Head of caudate nucleus (tissue), 42 donors: ENCODE results near the gene IQCE.
"Not testable (repeated sequence)": the region's sequence is repeated elsewhere in the genome, so short reads cannot be mapped to it uniquely, and the experiment has no call there.

Source experiments
- DNase-seq, 42 donors: peaks; one replicate each; pipeline versions ENCODE4 v3.0.0 to v3.0.0-alpha.2; 2020 to 2021; ENCODE audit warnings: mixed read lengths in 7 of 42
- intact Hi-C: fragments of 100-400 bp; cut with DNase I; formaldehyde crosslinking; loops from one replicate; pipeline ENCODE4 v1.15.0; 2022

Gene IQCE

DNA sequence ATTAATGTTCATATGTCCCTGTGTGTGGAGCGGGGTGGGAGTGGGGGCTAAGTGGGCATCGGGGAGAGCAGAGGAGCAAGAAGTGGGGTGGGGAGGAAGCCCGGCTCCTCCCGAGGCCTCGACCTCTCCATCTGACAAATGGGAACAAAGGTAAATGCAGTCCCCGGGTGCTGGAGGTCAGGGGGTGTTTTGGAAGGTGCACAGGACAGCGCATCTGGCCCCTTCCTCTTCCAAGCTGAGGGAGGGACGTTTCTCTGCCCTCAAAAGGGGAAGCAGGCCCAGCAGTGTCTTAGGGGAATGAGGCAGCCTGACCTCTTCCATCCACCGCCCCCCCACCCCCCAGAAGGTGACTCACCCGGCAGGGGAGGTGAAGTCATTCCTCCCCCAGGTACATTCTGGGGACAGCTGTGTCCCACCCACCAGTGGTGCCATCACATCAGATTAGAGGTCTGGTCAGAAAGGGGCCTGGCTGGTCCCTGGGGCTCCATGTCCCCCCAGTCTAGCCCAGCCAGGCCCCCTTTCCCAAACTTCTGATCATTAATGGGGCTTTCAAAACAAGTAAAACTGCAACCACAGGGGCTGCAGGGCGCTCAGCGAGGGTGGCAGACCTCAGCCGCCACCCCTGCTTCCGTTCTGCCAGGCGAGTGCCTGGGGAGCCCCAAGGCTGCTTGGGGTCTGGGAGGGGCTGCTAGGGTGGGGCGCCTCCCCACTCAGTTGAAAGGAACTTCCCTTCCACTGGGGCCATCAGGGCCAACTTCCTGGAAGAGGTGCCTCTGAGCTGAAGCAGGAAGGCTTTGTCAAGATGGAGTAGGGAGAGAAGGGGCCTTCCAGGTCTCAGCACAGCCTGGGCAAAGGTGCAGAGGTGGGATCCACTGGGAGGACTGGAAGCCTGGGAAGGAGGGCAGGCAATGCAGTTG, 28.4 kb upstream of the IQCE start:
- DNase-seq: peak in 3 of 42 donors; percentile 22 to 48 (median 24)

DNA sequence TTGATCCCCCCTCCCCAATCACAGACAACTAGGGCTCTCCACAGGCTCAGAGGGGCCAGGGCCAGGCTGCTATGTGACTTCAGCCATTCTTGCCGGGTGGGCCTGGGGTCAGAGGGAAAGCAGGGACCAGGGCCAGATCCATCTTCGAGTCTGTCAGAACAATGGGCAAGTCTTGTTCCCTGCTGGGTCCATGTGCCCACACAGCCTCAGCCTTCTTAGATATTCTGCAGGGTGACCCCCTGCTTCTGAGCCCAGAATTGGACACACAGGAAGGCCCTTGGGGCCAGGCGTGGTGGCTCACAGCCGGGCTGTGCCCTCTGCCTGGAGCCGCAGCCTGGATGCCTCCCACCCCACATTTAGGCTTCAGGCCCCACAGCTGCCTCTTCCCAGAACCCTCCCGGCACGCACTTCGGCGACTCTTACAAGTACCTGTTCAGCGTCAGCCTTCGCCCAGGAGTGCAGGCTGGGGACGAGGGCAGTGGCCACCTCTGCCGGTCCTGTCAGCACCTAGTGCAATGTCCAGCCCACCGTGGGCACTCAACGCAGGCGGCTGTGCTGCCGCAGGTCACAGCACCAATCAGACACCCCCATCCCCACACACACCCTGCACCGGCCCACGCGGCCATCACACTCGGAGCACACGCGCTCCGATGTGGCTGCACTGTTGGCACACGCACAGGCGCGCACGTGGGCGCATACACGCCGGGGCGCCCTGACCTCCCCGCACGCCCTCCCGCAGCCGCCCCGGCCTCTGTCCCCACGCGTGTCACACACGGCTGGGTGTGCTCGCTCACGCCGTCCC, 27.6 kb upstream of the IQCE start:
- DNase-seq: peak in 3 of 42 donors; percentile 11 to 24 (median 12)

More for the DNA sequence above, 28.4 kb upstream of the IQCE start:
- intact Hi-C loops: no loop called here

DNA sequence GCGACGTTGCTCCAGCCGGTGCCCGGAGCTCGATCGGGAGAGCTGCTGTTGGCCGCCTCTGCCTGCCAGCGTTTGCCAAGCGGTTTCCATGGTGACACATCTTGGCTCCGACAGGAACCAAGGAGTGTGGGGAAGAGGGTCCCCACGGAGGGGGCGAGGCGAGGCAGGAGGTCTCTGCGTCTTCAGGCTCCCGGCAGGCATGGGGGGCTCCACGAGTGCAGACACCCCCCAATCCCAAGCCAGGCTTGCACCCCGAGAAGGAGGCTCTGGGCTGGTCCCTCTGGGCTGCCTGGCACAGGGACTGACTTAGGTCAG, 27.0 kb upstream of the IQCE start:
- peak in 4 of 42 donors; percentile 18 to 56 (median 34) for DNase-seq
- intact Hi-C loops: not testable (repeated sequence)

More for the DNA sequence above, 27.6 kb upstream of the IQCE start:
- intact Hi-C loops: not testable (repeated sequence)

DNA sequence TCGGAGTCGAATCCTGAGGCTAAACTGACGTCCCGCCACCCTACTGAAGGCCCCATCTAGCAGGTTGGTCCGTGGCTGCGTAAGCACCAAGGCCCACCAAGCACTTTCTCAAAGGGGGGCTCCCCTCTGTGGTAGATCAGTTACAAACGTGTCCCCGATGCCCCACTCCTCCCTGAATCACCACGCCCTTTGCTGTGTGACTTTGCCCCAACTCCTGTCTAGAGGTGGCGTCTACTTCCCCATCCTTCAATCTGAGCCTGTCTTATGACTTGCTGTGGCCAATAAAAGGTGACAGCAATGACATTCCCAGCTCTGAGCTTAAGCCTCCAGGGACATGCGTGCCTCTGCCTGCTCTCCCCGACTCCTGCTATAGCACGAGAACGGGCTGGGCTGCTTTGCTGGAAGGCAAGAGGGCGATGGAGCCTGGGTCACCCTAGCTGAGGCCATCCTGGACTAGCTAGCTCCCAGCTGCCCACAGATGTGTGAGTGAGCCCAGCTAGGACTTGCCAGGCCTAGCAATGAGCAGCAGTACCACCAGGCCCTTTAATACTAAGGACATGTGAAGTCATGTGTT, 26.5 kb upstream of the IQCE start:
- intact Hi-C loops: not testable (repeated sequence)
- DNase-seq: peak in 2 of 42 donors; percentile 3

DNA sequence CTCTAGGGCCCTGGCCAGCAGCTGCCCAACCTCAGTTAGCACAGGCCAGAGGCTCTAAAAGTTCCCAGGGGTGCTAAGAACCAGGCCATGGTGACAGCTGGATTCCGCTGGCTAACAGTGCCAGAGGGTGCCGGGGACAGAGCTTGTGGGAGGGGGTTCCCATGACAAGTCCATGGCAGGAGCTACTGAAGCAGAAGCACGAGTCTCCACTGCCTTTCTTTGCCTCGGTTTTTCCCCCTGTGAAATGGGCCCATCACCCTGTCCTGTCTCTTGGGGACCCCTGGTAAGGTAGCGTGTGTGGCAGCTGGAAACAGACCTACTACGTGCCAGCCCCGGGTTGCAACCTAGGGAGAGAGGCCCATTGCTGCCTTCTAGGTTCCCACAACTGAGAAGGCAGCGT, 26.0 kb upstream of the IQCE start:
- DNase-seq, intact Hi-C loops: not testable (repeated sequence)

DNA sequence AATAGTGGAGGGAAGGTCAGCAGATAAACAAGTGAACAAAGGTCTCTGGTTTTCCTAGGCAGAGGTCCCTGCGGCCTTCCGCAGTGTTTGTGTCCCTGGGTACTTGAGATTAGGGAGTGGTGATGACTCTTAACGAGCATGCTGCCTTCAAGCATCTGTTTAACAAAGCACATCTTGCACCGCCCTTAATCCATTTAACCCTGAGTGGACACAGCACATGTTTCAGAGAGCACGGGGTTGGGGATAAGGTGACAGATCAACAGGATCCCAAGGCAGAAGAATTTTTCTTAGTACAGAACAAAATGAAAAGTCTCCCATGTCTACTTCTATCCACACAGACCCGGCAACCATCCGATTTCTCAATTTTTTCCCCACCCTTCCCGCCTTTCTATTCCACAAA, 25.2 kb upstream of the IQCE start:
- intact Hi-C loops, DNase-seq: not testable (repeated sequence)

DNA sequence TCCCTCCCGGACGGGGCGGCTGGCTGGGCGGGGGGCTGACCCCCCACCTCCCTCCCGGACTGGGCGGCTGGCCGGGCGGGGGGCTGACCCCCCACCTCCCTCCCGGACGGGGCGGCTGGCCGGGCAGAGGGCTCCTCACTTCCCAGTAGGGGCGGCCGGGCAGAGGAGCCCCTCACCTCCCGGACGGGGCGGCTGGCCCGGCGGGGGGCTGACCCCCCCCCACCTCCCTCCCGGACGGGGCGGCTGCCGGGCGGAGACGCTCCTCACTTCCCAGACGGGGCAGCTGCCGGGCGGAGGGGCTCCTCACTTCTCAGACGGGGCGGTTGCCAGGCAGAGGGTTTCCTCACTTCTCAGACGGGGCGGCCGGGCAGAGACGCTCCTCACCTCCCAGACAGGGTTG, 24.6 kb upstream of the IQCE start:
- DNase-seq, intact Hi-C loops: not testable (repeated sequence)

DNA sequence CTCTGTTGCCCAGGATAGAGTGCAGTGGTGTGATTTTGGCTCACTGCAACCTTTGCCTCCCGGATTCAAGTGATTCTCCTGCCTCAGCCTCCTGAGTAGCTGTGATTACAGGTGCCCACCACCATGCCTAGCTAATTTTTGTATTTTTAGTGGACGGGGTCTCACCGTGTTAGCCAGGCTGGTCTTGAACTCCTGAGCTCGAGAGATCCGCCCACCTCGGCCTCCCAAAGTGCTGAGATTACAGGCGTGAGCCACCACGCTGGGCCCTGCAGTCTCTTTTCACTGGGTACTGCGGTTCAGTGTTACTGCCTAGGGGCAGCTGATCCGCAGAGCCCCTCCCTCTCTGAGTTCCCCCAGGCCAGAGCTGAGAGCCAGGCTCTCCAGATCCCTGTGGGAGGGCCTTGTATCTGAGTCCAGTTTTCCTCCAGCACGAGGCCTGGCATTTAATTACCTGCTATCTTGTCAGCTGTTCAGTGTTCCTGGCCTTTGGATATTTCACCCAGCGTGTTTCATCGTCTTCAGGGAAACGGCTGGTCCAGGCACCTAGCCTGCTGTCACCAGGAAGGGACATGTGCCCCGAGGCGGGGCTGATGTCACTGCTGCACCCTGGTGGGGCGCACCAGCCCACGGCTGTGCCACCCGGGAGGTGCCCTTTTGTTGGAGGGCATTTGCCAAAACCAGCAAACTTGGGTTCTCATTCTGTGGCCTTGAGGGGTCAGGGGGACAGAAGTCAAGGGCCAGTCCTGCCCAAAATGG, 22.7 kb upstream of the IQCE start:
- peak in 1 of 42 donors; percentile 3 for DNase-seq
- intact Hi-C loops: not testable (repeated sequence)

DNA sequence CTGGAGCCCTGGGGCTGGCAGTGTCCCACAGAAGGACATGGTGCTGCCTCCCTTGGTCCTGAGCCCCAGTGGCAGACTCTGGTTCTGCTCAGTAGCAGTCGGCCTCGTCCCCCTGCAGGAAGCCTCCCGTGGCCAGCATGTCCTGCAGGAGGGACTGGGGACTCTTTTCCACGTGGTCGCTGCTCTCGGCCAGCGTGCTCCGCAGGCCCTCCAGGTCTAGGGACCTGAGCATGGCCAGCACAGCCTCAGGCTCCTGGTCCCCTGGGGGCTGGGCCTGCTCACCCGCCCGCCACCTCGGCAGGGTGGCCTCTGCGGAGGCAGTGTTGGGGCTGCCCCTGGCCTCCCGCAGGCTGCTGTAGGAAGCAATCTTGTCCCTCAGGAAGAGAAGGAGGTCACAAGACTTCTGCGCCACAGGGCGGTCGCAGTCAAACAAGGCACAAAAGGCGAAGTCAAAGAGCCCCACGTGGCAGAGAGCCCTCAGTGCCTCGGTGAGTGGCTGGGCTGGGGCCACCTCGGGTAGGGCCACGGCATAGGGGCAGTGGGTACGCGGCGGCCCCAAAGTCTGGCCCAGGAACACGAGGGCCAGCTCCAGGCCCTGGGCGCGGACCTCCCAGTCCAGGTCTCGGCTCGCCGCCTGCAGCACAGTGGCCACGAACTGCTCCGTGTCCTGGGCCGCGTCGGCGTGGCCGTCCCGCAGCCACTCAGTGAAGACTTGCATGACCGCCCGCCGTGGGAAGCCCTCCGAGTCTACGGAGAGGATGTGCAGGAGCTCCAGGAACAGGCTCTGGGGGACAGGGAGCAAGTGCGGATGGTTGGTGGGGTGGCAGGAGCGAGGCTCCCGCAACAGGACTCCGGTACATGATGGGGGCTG, 20.6 kb upstream of the IQCE start:
- peak in 1 of 42 donors; percentile 26 for DNase-seq
- intact Hi-C loops: no loop called here

DNA sequence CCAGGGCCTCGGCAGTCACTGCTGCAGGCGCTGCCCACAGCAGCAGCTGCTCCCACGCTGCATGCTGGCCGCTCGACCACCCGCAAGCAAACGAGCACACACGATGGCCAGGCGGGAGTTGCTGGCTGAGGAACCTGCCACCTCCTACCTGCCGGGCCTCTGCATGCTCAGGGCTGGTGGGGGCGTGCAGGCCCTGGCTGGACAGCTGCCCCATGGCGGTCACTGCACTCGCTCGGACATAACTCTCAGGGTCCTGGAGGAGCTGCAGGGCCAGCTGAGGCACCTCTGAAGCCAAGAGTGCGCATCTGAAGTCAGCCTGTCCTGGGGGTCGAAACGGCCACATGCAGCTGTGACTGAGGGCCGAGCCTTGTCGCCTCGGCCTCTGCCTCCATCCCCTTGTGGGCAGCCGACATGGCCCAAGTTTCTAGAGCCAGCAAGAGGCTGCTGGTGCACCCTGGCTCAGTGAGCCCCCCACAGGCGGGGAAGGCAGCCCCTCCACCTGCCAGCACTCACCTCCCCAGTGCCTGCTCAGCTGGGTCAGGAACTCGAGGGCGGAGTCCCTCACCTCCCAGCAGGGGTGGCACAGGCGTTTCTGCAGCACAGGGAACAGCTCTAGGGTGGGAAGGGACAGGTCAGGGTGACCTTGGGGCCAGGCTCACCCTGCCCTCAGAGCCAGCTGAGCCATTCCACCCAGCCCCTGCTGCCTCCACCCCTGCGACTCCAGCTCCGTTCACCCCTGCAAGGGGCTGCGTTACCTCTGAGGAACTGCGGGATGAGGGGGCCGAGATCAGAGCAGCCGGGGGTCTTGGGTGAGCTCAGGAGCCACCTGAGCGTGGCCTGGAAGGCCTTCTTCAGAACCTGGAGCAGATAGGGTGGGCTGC, 19.5 kb upstream of the IQCE start:
- intact Hi-C loops: no loop called here
- peak in 1 of 42 donors; percentile 17 for DNase-seq

DNA sequence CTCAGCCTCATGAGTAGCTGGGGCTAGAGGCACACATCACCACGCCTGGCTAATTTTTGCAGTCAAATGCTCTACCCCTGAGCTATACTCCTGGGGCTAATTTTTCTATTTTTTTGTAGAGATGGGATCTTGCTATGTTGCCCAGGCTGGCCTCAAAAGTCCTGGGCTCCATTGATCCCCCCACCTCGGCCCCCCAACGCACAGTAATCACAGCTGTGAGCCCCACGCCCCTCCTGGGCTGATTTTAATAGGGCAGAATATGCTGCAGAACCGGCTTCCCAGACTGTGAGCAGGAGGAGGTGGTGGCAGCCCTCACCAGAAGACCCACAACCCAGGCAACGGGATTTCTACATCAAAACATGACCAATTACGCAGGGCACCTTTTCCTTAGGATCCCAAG, 18.6 kb upstream of the IQCE start:
- intact Hi-C loops: no loop called here
- DNase-seq: no peak

DNA sequence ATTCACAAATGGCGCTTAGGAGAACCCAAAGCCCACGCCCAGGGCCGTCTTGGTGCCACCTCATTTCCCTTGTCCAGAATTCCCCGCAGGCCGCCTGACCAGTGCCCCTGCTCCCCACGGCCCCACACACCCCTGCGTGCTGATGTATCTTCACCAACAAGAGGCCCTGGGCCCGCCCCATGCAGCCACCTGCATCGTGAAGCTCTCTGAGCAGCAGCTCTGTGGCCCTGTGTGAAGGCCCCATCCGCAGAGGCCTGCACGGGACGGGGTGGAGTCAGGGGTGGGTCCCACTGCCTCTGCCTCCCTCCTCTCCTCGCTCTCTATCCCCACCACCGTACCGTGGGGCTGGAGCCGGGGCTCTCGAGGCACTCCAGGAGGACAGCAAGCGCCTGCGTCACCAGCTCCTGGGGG, 18.1 kb upstream of the IQCE start:
- DNase-seq: peak in 1 of 42 donors; percentile 5
- intact Hi-C loops: no loop called here

DNA sequence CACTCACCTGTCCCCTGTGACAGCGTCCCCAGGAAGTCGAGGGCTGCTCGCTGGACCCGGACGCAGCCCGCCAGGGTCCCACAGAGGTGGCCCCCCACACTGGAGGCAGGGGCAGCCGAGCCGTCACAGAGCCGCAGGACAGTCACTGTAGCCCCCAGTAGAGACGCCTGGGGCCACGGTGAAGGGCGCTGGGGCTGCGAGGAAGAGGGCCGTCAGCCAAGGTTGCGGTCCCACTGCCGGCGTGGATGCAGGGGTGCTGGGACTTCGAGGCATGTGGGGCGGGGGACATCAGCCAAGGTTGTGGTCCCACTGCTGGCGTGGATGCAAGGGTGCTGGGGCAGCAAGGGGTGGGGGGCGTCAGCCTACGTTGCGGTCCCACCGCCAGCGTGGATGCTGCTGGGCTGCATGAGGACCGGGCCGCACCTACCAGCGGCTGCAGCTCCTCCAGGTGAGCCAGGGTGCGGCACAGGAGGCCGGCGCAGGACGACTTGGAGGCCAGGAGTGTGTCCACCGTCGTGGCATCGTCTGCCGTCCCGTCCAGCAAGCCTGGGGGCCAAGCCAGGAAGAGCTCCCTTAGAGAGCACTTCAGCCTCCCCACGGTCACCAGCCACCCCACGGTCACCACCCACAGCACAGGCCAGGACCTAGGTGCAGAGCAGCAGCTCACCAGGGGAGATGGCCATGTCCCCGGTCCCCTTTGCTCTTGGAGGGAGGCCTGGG, 17.3 kb upstream of the IQCE start:
- DNase-seq: no peak
- intact Hi-C loops: no loop called here

DNA sequence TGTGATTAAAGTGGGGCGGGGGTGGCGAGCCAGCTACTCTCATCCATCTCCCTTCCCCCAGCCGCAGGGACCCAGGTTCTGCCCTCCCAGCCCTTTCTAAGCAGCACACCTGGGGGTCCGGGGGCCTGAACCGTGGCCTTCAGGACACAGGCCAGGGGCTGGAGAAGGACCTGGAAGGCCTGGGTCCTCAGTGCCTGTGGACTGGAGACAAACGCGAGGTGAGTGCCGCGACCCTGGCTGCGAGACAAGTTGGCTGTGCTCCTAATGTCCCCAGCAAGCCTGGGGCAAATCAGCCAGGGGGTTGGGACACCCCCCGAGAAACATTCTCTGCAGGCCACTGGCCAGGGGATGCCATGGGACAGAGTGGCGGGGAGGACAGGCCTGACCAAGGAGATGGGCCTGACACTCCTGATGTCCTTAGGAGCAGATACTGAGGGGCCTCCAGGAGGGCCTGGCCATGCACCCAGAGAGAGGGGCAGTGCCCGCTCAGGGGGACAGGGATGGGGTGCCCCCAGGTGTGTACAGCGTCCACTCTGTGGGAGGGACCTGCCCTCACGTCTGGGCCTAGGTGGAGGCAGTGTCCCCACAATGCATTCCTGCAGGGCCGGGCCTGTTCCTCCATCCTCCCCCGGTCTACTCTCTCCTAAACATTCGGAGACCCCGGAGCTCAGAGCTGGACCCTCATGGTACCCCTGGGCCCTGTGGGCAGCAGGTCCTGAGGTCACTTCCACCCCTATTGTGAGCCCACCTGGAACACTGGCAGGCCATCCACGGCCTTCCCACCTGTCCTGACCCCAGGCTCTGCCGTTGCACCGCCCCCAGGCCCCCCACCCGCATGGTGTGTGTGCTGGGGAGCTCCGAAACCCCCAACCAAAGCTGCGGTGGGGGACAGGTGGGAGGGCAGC, 16.5 kb upstream of the IQCE start:
- no peak for DNase-seq
- intact Hi-C loops: no loop called here
